Fibroblast of mammary gland (primary cell): ENCODE results near the gene PSD2.
A peak's percentile ranks its signal among the peaks of the same experiment; 100 is the strongest.

Experiments
- DNase-seq: peaks from one replicate; pipeline ENCODE4 v3.0.0-alpha.2; 2010; ENCODE audit warnings: low read depth
- H3K4me3 ChIP-seq: 2 replicates; pipeline ENCODE4 v1.5.1; 2011; ENCODE audit warnings: low read depth, mild to moderate bottlenecking, low read length, moderate library complexity; ENCODE audit not compliant: control insufficient read depth
- CTCF ChIP-seq: conservative IDR thresholded peaks from 2 replicates; pipeline ENCODE4 v1.5.1; 2011; ENCODE audit warnings: low read depth, low read length, inconsistent platforms; ENCODE audit not compliant: control insufficient read depth, insufficient read depth

Gene PSD2

GRCh38 chr5:139862313-139862712 lies 66.7 kb downstream of the PSD2 start:
- TF ChIP-seq CTCF, result no peak
- H3K4me3 ChIP-seq, result no peak overlapping the region
- DNase-seq, result peak; percentile 49

DNA sequence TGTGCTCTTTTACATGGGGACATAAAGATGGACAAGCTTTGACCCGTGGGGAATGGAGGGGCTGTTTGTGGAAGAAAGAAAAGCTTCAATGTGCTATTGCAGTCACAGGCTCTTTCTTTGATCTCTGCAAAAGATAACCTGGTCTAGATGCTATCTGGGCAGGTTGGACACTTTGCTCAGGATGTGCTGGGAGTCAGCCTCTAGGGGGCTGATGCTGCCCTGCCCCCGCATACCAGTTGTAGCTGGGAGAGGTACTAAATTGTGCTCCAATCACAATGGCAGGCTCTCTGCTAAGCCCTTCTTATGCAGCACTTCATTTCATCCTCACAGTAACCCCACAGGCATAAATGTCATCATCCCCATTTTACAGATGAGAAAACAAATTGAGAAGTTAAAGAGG lies 67.2 kb downstream of the PSD2 start:
- peak; percentile 1 for TF ChIP-seq CTCF
- no peak for DNase-seq
- H3K4me3 ChIP-seq, result no peak overlapping the region

DNA sequence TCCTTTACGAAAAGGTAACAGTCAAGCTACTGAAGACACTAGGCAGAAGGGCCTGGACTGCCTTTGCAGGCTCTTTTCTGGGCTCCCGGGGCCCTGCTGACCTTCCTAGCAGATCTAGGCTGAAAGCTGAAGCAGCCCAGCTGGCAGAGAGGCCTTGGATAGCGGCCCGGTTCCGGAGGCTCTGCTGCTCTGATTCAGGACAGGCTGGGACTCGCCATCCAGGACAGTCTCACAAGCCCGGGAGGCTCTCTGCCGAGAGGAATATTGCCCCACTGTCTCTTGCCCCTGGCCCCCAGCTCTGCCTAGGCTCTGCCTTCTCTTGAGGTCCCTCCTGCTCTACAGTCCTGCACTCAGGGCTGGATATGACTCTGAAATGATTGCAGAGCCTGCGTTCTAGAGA lies 67.8 kb downstream of the PSD2 start:
- no peak for TF ChIP-seq CTCF
- no peak for DNase-seq
- no peak overlapping the region for H3K4me3 ChIP-seq

GRCh38 chr5:139863855-139864558 lies 68.4 kb downstream of the PSD2 start:
- H3K4me3 ChIP-seq, result no peak overlapping the region
- DNase-seq, result peak; percentile 44
- peak; percentile 84 for TF ChIP-seq CTCF

DNA sequence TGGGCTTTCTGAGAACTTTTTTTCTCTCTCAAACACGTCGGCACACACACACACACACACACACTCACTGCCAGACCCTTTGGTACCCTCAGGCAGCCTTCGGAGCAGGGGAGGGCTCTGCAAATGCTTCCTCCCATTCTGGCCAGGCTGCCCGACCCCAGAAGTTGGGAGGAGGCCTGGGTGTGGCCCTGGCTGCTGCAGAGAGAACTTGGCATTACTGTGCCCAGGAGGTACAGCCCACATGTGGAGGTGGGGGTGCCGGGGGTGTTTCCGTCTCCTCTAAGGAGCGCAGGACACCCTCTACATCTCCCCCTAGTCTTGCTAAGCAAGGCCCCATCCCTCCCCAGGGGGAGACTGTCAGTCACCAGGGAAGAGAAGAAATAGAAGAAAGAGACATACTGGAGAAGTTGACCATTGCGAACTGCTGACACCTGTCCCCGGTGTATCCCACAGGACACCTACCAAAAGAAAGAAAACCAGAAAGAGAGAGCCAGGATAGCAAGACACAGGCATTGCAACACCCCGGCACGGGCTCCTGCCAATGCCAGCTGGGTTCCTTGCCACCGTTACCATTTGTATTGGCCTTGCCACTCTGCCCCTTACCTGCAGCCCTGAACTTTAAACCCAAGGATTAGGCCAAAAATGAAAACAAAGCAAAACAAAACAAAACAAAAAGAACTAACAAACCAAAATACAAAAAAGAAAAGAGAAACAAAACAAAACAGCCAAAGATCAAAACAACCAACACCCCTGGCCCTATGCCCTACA lies 69.3 kb downstream of the PSD2 start:
- no peak for TF ChIP-seq CTCF
- no peak for DNase-seq
- no peak overlapping the region for H3K4me3 ChIP-seq

DNA sequence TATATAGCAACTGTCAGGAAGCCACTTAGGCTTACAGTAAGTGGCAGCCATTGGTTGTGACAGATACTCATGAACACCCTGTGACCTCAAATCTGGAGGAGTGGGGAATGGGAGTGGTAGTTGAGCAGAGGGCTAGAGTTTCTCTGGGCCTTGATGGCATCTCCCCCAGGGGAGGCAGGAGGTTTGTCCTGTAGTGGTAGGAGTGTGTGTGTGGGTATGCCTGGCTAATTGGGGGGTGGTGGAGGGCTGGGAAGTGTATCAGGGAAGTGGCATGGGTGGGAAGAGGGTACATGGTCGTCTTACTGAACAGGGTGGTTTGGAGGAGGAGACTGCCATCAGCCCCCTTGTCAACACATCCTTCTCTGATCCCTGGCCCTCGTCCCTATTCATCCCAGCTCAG lies 71.5 kb downstream of the PSD2 start:
- no peak for DNase-seq
- H3K4me3 ChIP-seq, result no peak overlapping the region
- TF ChIP-seq CTCF, result no peak
